Motor neuron (in vitro differentiated cells): ENCODE measurements around the gene SEMA3G. TPM values are rescaled to one million over a fixed set of nuclear protein-coding genes. Genes with fewer than 3 reads are reported as not detected.

ENCODE experiments used
- ATAC-seq, 8 experiments: fragments of 200-7000 bp; cut with Tn5 transposase; replicated peaks in 6 of 8; 2 replicates each; pipeline ENCODE4 v1.8.0; 2021; ENCODE audit warnings: mild to moderate bottlenecking in 8 of 8, moderate library complexity in 8 of 8
- H3K27ac ChIP-seq, 2 donors: fragments of 250-450 bp; sonication (Bioruptor Pico); 2 replicates each; pipeline ENCODE4 v1.9.0; 2021; ENCODE audit warnings: antibody characterized with exemption in 2 of 2, mild to moderate bottlenecking in 2 of 2, moderate library complexity in 1 of 2
- H3K4me1 ChIP-seq, 2 donors: fragments of 250-450 bp; sonication (Bioruptor Pico); replicated peaks in 1 of 2; 2 replicates each; pipeline ENCODE4 v1.6.1; 2021; ENCODE audit warnings: antibody characterized with exemption in 2 of 2, mild to moderate bottlenecking in 2 of 2, moderate library complexity in 1 of 2
- H3K4me3 ChIP-seq, 5 donors: fragments of 250-450 bp; sonication (Bioruptor Pico); 2 replicates each; pipeline ENCODE4 v1.9.0; 2021; ENCODE audit warnings: antibody characterized with exemption in 5 of 5, mild to moderate bottlenecking in 5 of 5, moderate library complexity in 4 of 5
- WGBS, 10 experiments: fragments of 450-650 bp; shearing (Covaris generic); methylation state at CpG; one replicate each; pipeline ENCODE4 v1.0.0; 2022; 5-methylcytosine and 5-hydroxymethylcytosine counted together
- in situ Hi-C, 9 experiments: fragments of 400-800 bp; cut with MboI; loops; one replicate each; pipeline ENCODE4 v1.15.0; 2021; ENCODE audit warnings: low sequenced_read_pairs in 9 of 9, low pct_unique_long_range_greater_than_20kb in 2 of 9; ENCODE audit not compliant: unreplicated experiment in 9 of 9
- total RNA-seq, 8 experiments: library from RNA; unstranded; fragments of 300-600 nt; gene quantifications; 2 replicates each; pipeline versions ENCODE4 v1.2.3 to v1.2.4, GENCODE V29; 2022

SEMA3G gene
- under 1 TPM; 0.05 to 0.91 (median 0.19) TPM for total RNA-seq

- Histone ChIP-seq H3K4me3 (no peak within 1 kb of the TSS), H3K27ac (no peak within 1 kb of the TSS), H3K4me1 (peaks cover 0 to 4% of the 10 kb centered on the region in 2 donors)
- WGBS, 10 experiments: 20 to 39% methylated on average over 1 to 11 of the region's 19 CpGs; no CpG with 5 or more reads in 8 of the 10 experiments
- ATAC-seq: peak; percentile 60 to 95 (median 74)
- in situ Hi-C loops: no loop called here
These were observed at the start of gene SEMA3G for GRCh38 chr3:52444860-52445793. Gene SEMA3G, minus strand, starts transcription at chr3:52445103. Its CDS starts 76 bp downstream, at chr3:52445027.

- no peak overlapping the region for H3K27ac ChIP-seq
- H3K4me3 ChIP-seq: no peak overlapping the region
- in situ Hi-C loops: no loop called here
- WGBS, 10 experiments: 60% methylated on average over 1 of the region's 7 CpGs; no CpG with 5 or more reads in 9 of the 10 experiments
- peak in 1 of 8 experiments; percentile 8 for ATAC-seq
- H3K4me1 ChIP-seq: no peaks in the 10 kb centered on the region
These were observed 49.5 kb upstream of the SEMA3G start for GRCh38 chr3:52494445-52494844.

- in situ Hi-C loops: no loop called here
- WGBS, 10 experiments: 100% methylated on average over 1 of the region's 7 CpGs; no CpG with 5 or more reads in 7 of the 10 experiments
- Histone ChIP-seq H3K4me1 (no peaks in the 10 kb centered on the region), H3K27ac (no peak overlapping the region), H3K4me3 (no peak overlapping the region)
- ATAC-seq: peak in 1 of 8 experiments; percentile 11
These were observed 48.5 kb upstream of the SEMA3G start for GRCh38 chr3:52493232-52494017.

GRCh38 chr3:52492059-52492458 lies 47.2 kb upstream of the SEMA3G start:
- ATAC-seq: no peak
- no peak overlapping the region for H3K4me3 ChIP-seq
- WGBS, 10 experiments: 80 to 100% (median 88%) methylated on average over 2 to 3 of the region's 21 CpGs; no CpG with 5 or more reads in 6 of the 10 experiments
- H3K4me1 ChIP-seq: no peaks in the 10 kb centered on the region
- in situ Hi-C loops: no loop called here
- no peak overlapping the region for H3K27ac ChIP-seq

GRCh38 chr3:52490939-52491526 lies 46.1 kb upstream of the SEMA3G start:
- no peak for ATAC-seq
- H3K4me1 ChIP-seq: no peaks in the 10 kb centered on the region
- H3K27ac ChIP-seq: no peak overlapping the region
- no peak overlapping the region for H3K4me3 ChIP-seq
- in situ Hi-C loops: no loop called here
- 40 to 100% (median 93%) methylated on average over 1 to 18 of the region's 23 CpGs; no CpG with 5 or more reads in 4 of the 10 experiments for WGBS, 10 experiments

- WGBS, 10 experiments: 50 to 100% (median 100%) methylated on average over 1 to 8 of the region's 22 CpGs; no CpG with 5 or more reads in 1 of the 10 experiments
- H3K27ac ChIP-seq: no peak overlapping the region
- H3K4me3 ChIP-seq: no peak overlapping the region
- no peak for ATAC-seq
- in situ Hi-C loops: no loop called here
- no peaks in the 10 kb centered on the region for H3K4me1 ChIP-seq
These were observed 45.4 kb upstream of the SEMA3G start for GRCh38 chr3:52490035-52490938.

- H3K27ac ChIP-seq: no peak overlapping the region
These were observed 44.5 kb upstream of the SEMA3G start for GRCh38 chr3:52489453-52489852.

GRCh38 chr3:52488746-52489145 lies 43.8 kb upstream of the SEMA3G start:
- Histone ChIP-seq H3K27ac (no peak overlapping the region), H3K4me3 (no peak overlapping the region), H3K4me1 (peaks cover 4 to 14% of the 10 kb centered on the region in 2 donors)
- in situ Hi-C loops: no loop called here
- ATAC-seq: no peak
- 89% methylated on average over 1 of the region's 3 CpGs; no CpG with 5 or more reads in 9 of the 10 experiments for WGBS, 10 experiments

More at GRCh38 chr3:52489453-52489852, 44.5 kb upstream of the SEMA3G start:
- in situ Hi-C loops: no loop called here
- Histone ChIP-seq H3K4me3 (no peak overlapping the region), H3K4me1 (peaks cover 0 to 7% of the 10 kb centered on the region in 2 donors)
- no peak for ATAC-seq
- WGBS, 10 experiments: 89 to 98% methylated on average over 8 of the region's 18 CpGs; no CpG with 5 or more reads in 8 of the 10 experiments

GRCh38 chr3:52487788-52488691 lies 43.1 kb upstream of the SEMA3G start:
- in situ Hi-C loops: no loop called here
- WGBS, 10 experiments: 96 to 100% (median 98%) methylated on average over 3 to 31 of the region's 59 CpGs; no CpG with 5 or more reads in 6 of the 10 experiments
- peak in 3 of 8 experiments; percentile 4 to 13 (median 9) for ATAC-seq
- Histone ChIP-seq H3K4me1 (peaks cover 9 to 21% of the 10 kb centered on the region in 2 donors), H3K27ac (no peak overlapping the region), H3K4me3 (no peak overlapping the region)

- WGBS, 10 experiments: 67 to 100% (median 100%) methylated on average over 1 to 4 of the region's 31 CpGs; no CpG with 5 or more reads in 6 of the 10 experiments
- H3K4me1 ChIP-seq: peaks cover 9 to 23% of the 10 kb centered on the region in 2 donors
- ATAC-seq: peak in 3 of 8 experiments; percentile 7 to 13 (median 12)
- H3K27ac ChIP-seq: no peak overlapping the region
- no peak overlapping the region for H3K4me3 ChIP-seq
- in situ Hi-C loops: no loop called here
These were observed 42.3 kb upstream of the SEMA3G start for GRCh38 chr3:52487050-52487787.
